ENCODE measurements around the gene CDK8.

- TF ChIP-seq CTCF (IDR thresholded peaks at IDR 0.05 in 2 of 3, conservative IDR thresholded peaks at IDR 0.05 in 1 of 3; ENCODE audit: control insufficient read depth in 2 of 3, extremely low read depth in 1 of 3, insufficient read depth in 1 of 3, low read depth in 3 of 3, low read length in 3 of 3) = no peak
- TF ChIP-seq HSF1 (IDR thresholded peaks at IDR 0.05; ENCODE audit: low read depth, low read length) = no peak
- TF ChIP-seq EZH2 (IDR thresholded peaks at IDR 0.05; ENCODE audit: borderline replicate concordance, control insufficient read depth, low read depth, low read length) = no peak
Observed at GRCh38 chr13:26208287-26208686, 45.6 kb upstream of the CDK8 start.

Measured in GM12878 (cell line).